HepG2 (cell line): Measurements from ENCODE around the gene GAL3ST1. TPM values are rescaled to one million over a fixed set of nuclear protein-coding genes. Genes with fewer than 3 reads are reported as not detected.

Source experiments
- ASH2L ChIP-seq: fragments of 300-600, 200-600 bp; sonication (generic); IDR thresholded peaks from 2 replicates; pipeline ENCODE4 v1.7.0; 2017; ENCODE audit warnings: low read depth, mild to moderate bottlenecking, moderate library complexity, mixed read lengths, low read length; ENCODE audit not compliant: insufficient read length
- ATRX ChIP-seq: sonication (generic); formaldehyde crosslinking; IDR thresholded peaks from 2 replicates; pipeline ENCODE4 v1.4.0; 2020; ENCODE audit warnings: missing genetic modification reagents, borderline replicate concordance
- CBX1 ChIP-seq: IDR thresholded peaks from one replicate; pipeline ENCODE4 v1.6.1; 2016; ENCODE audit warnings: antibody characterized with exemption, low read depth
- CENPT ChIP-seq: sonication (generic); formaldehyde crosslinking; IDR thresholded peaks from 2 replicates; pipeline ENCODE4 v1.8.0; 2022; ENCODE audit warnings: low read depth, mild to moderate bottlenecking, moderate library complexity, missing genetic modification reagents
- ETV5 ChIP-seq: IDR thresholded peaks from 2 replicates; pipeline ENCODE4 v1.6.1; 2018; ENCODE audit warnings: missing biosample characterization, missing genetic modification reagents, inconsistent platforms, borderline replicate concordance
- FIP1L1 ChIP-seq: fragments of 200-400 bp; formaldehyde crosslinking; IDR thresholded peaks from 2 replicates; pipeline ENCODE4 v1.6.1; 2018; ENCODE audit warnings: low read depth, mild to moderate bottlenecking, low read length, moderate library complexity, borderline replicate concordance; ENCODE audit not compliant: insufficient read depth
- HIC2 ChIP-seq: sonication (generic); formaldehyde crosslinking; IDR thresholded peaks from 2 replicates; pipeline ENCODE4 v1.9.0; 2022; ENCODE audit warnings: low read depth, missing genetic modification reagents
- HOXA5 ChIP-seq: sonication (generic); formaldehyde crosslinking; IDR thresholded peaks from 2 replicates; pipeline ENCODE4 v1.4.0; 2020; ENCODE audit warnings: missing genetic modification reagents
- IRF2 ChIP-seq: IDR thresholded peaks from 2 replicates; pipeline ENCODE4 v1.6.1; 2018; ENCODE audit warnings: missing genetic modification reagents, missing compliant biosample characterization
- KAT8 ChIP-seq: IDR thresholded peaks from 2 replicates; pipeline ENCODE4 v1.6.1; 2016; ENCODE audit warnings: missing genetic modification reagents, missing compliant biosample characterization
- LBX2 ChIP-seq: sonication (generic); formaldehyde crosslinking; IDR thresholded peaks from 2 replicates; pipeline ENCODE4 v1.5.0; 2020; ENCODE audit warnings: missing genetic modification reagents, mild to moderate bottlenecking, borderline replicate concordance
- NBN ChIP-seq: fragments of 450-650 bp; conservative IDR thresholded peaks from 2 replicates; pipeline ENCODE4 v1.6.1; 2017
- NFIB ChIP-seq: sonication (generic); formaldehyde crosslinking; IDR thresholded peaks from 2 replicates; pipeline ENCODE4 v1.9.0; 2021; ENCODE audit warnings: missing genetic modification reagents, mild to moderate bottlenecking, borderline replicate concordance
- REPIN1 ChIP-seq: sonication (generic); formaldehyde crosslinking; IDR thresholded peaks from 2 replicates; pipeline ENCODE4 v1.8.0; 2022; ENCODE audit warnings: missing genetic modification reagents, low read depth, mild to moderate bottlenecking, borderline replicate concordance
- RXRB ChIP-seq: IDR thresholded peaks from 2 replicates; pipeline ENCODE4 v1.6.1; 2016; ENCODE audit warnings: borderline replicate concordance, missing genetic modification reagents, missing compliant biosample characterization
- SKI ChIP-seq: fragments of 450-650 bp; IDR thresholded peaks from one replicate; pipeline ENCODE4 v1.6.1; 2018; ENCODE audit warnings: mild to moderate bottlenecking; ENCODE audit not compliant: partially characterized antibody
- THAP8 ChIP-seq: sonication (generic); formaldehyde crosslinking; IDR thresholded peaks from 2 replicates; pipeline ENCODE4 v1.5.1; 2020; ENCODE audit warnings: missing genetic modification reagents, mild to moderate bottlenecking, borderline replicate concordance
- ZNF335 ChIP-seq: sonication (generic); formaldehyde crosslinking; IDR thresholded peaks from 2 replicates; pipeline ENCODE4 v1.4.0; 2020; ENCODE audit warnings: missing genetic modification reagents
- ZNF44 ChIP-seq: sonication (generic); formaldehyde crosslinking; IDR thresholded peaks from 2 replicates; pipeline ENCODE4 v1.5.1; 2020; ENCODE audit warnings: mild to moderate bottlenecking, missing genetic modification reagents
- ZNF503 ChIP-seq: sonication (generic); formaldehyde crosslinking; IDR thresholded peaks from 2 replicates; pipeline ENCODE4 v1.4.0; 2020; ENCODE audit warnings: missing genetic modification reagents
- ZNF639 ChIP-seq: conservative IDR thresholded peaks from 2 replicates; pipeline ENCODE4 v1.6.1; 2018; ENCODE audit warnings: missing genetic modification reagents
- ZNF704 ChIP-seq: sonication (generic); formaldehyde crosslinking; IDR thresholded peaks from 2 replicates; pipeline ENCODE4 v1.8.1; 2023; ENCODE audit warnings: mild to moderate bottlenecking, inconsistent platforms, moderate library complexity, missing genetic modification reagents, borderline replicate concordance
- polyA plus RNA-seq, 8 experiments: library from polyadenylated mRNA; depleted of rRNA in 3 of 8; stranded (reverse) in 7 of 8; unstranded in 1 of 8; fragments of >200 nt; fragmentation: Illumina TruSeq in 4 of 8; extraction: Trizol in 4 of 8; gene quantifications; 2 replicates each; pipeline versions ENCODE4 v1.2.1 to v1.2.3, GENCODE V29; 2011 to 2016; ENCODE audit warnings: low read depth in 4 of 8, missing spikeins in 1 of 8, mixed read lengths in 1 of 8; ENCODE audit not compliant: insufficient read depth in 1 of 8
- total RNA-seq, 5 experiments: library from RNA; depleted of rRNA; stranded (reverse); fragments of >200 nt; fragmentation: Illumina TruSeq; extraction: Trizol; gene quantifications; 2 replicates each; pipeline ENCODE4 v1.2.3, GENCODE V29; 2016; ENCODE audit warnings: low read depth in 1 of 5

Gene GAL3ST1
- total and polyA plus RNA-seq, 2 of the 13 experiments (the other 11 are each of a cell fraction or from before 2014, with no cell fraction given) = 4.4 to 14.7 TPM

- no peak for TF ChIP-seq LBX2
- no peak for TF ChIP-seq CENPT (CRISPR knock-in tag)
- TF ChIP-seq NBN = no peak
- no peak for TF ChIP-seq ZNF44 (CRISPR knock-in tag)
- TF ChIP-seq ETV5 (CRISPR knock-in tag) = no peak
- TF ChIP-seq ATRX (CRISPR knock-in tag) = no peak
- TF ChIP-seq NFIB (CRISPR knock-in tag) = no peak
- TF ChIP-seq ASH2L = peak; percentile 35
- TF ChIP-seq SKI = no peak
- TF ChIP-seq IRF2 (CRISPR knock-in tag) = peak; percentile 27; the same call in 1 of the 2 replicates
- peak; percentile 83; the same call in 1 of the 2 replicates for TF ChIP-seq ZNF335 (CRISPR knock-in tag)
- TF ChIP-seq CBX1 = no peak
- peak; percentile 41; the same call in 1 of the 2 replicates for TF ChIP-seq HIC2 (CRISPR knock-in tag)
- no peak for TF ChIP-seq ZNF704 (CRISPR knock-in tag)
- TF ChIP-seq RXRB = peak; percentile 25; the same call in 1 of the 2 replicates
- no peak for TF ChIP-seq HOXA5
- no peak for TF ChIP-seq REPIN1 (CRISPR knock-in tag)
- no peak for TF ChIP-seq THAP8
- no peak for TF ChIP-seq ZNF503 (CRISPR knock-in tag)
- TF ChIP-seq ZNF639 (CRISPR knock-in tag) = no peak
- no peak for TF ChIP-seq FIP1L1
- peak; percentile 47; the same call in 1 of the 2 replicates for TF ChIP-seq KAT8 (CRISPR knock-in tag)
These were observed 8.3 kb downstream of the GAL3ST1 start (continued) for GRCh38 chr22:30566125-30566524.
